ENCODE data around the gene COL20A1. TPM values are rescaled to one million over a fixed set of nuclear protein-coding genes. Genes with fewer than 3 reads are reported as not detected.

The COL20A1 gene
- total and polyA plus RNA-seq, 2 of the 13 experiments (the other 11 are each of a cell fraction or from before 2014, with no cell fraction given) = not detected

DNA sequence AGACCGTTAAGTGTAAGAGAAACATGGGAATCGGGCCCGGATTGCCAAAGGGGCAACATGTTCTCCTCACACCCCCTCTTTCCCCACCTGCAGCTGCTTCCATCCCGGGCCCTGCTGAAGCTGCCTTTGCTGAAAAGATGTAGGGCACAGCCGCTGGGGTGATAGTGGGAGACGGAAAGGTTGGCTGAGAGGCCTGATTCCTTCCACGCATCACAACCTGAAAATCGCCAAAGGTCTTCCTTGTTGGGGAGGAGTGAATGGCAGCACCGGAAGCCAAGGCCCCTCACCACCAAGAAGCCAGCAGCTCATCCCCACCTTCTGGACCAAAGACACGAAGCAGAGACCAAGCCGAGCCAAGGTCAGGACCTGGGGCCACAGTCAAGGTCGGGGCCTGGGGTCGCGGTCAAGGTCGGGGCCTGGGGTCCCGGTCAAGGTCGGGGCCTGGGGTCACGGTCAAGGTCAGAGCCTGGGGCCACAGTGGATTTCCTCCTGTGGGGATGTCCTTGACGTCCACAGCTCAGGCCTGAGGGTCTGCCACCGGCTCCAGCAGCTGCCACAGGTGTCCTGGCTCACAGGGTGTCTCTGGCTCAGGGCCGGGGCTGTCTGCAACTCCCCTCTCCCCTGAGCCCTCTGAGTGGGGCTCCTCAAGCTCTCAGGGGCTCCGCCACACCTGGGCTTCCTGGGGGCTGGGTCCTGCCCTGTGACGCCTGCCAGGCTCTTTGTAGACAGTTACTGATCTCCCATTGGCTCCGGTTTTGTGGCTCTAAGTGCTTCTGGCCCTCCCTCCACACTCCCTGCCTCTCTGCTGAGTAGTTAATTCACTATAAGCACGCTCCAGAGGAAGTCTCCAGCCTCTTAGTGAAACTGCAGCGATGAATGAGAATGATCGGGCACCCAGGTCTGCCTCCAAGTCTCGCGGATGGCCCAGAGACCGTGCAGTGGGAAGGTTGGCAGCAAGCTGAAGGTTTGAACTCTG is 73.7 kb downstream of the COL20A1 start (continued):
- TF ChIP-seq, protein P1, sequence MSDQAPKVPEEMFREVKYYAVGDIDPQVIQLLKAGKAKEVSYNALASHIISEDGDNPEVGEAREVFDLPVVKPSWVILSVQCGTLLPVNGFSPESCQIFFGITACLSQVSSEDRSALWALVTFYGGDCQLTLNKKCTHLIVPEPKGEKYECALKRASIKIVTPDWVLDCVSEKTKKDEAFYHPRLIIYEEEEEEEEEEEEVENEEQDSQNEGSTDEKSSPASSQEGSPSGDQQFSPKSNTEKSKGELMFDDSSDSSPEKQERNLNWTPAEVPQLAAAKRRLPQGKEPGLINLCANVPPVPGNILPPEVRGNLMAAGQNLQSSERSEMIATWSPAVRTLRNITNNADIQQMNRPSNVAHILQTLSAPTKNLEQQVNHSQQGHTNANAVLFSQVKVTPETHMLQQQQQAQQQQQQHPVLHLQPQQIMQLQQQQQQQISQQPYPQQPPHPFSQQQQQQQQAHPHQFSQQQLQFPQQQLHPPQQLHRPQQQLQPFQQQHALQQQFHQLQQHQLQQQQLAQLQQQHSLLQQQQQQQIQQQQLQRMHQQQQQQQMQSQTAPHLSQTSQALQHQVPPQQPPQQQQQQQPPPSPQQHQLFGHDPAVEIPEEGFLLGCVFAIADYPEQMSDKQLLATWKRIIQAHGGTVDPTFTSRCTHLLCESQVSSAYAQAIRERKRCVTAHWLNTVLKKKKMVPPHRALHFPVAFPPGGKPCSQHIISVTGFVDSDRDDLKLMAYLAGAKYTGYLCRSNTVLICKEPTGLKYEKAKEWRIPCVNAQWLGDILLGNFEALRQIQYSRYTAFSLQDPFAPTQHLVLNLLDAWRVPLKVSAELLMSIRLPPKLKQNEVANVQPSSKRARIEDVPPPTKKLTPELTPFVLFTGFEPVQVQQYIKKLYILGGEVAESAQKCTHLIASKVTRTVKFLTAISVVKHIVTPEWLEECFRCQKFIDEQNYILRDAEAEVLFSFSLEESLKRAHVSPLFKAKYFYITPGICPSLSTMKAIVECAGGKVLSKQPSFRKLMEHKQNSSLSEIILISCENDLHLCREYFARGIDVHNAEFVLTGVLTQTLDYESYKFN (CRISPR knock-in tag; conservative IDR thresholded peaks at IDR 0.05) = no peak
- no peak for TF ChIP-seq KDM5A (IDR thresholded peaks at IDR 0.05; ENCODE audit: borderline replicate concordance, low read length)
- TF ChIP-seq ZSCAN20 (CRISPR knock-in tag; IDR thresholded peaks at IDR 0.05; ENCODE audit: borderline replicate concordance) = no peak
- TF ChIP-seq, protein P2, sequence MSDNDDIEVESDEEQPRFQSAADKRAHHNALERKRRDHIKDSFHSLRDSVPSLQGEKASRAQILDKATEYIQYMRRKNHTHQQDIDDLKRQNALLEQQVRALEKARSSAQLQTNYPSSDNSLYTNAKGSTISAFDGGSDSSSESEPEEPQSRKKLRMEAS (IDR thresholded peaks at IDR 0.05) = no peak
- TF ChIP-seq, protein P3, sequence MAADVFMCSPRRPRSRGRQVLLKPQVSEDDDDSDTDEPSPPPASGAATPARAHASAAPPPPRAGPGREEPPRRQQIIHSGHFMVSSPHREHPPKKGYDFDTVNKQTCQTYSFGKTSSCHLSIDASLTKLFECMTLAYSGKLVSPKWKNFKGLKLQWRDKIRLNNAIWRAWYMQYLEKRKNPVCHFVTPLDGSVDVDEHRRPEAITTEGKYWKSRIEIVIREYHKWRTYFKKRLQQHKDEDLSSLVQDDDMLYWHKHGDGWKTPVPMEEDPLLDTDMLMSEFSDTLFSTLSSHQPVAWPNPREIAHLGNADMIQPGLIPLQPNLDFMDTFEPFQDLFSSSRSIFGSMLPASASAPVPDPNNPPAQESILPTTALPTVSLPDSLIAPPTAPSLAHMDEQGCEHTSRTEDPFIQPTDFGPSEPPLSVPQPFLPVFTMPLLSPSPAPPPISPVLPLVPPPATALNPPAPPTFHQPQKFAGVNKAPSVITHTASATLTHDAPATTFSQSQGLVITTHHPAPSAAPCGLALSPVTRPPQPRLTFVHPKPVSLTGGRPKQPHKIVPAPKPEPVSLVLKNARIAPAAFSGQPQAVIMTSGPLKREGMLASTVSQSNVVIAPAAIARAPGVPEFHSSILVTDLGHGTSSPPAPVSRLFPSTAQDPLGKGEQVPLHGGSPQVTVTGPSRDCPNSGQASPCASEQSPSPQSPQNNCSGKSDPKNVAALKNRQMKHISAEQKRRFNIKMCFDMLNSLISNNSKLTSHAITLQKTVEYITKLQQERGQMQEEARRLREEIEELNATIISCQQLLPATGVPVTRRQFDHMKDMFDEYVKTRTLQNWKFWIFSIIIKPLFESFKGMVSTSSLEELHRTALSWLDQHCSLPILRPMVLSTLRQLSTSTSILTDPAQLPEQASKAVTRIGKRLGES (CRISPR knock-in tag; IDR thresholded peaks at IDR 0.05; ENCODE audit: borderline replicate concordance) = no peak
